DOHH2 (cell line): Measurements from ENCODE around the gene INPP4B.

Experiments used
- H3F3A ChIP-seq: fragments of 200-600 bp; sonication (generic), shearing (Covaris generic); 2 replicates; pipeline ENCODE4 v1.6.0; 2016; ENCODE audit warnings: antibody characterized with exemption, mild to moderate bottlenecking; ENCODE audit not compliant: control insufficient read depth, insufficient read depth
- H3K27ac ChIP-seq: fragments of 200-600 bp; sonication (generic); 2 replicates; pipeline ENCODE4 v1.5.1; 2014; ENCODE audit warnings: low read depth, mild to moderate bottlenecking, low read length, moderate library complexity
- H3K27me3 ChIP-seq: fragments of 200-600 bp; sonication (generic); 2 replicates; pipeline ENCODE4 v1.6.1; 2014; ENCODE audit warnings: mild to moderate bottlenecking, low read length, mixed read lengths; ENCODE audit not compliant: control insufficient read depth
- H3K36me3 ChIP-seq: fragments of 200-600 bp; sonication (generic); 2 replicates; pipeline ENCODE4 v1.6.1; 2014; ENCODE audit warnings: mild to moderate bottlenecking, low read length, moderate library complexity, mixed read lengths; ENCODE audit not compliant: control insufficient read depth
- H3K4me1 ChIP-seq: fragments of 200-600 bp; sonication (generic); 2 replicates; pipeline ENCODE4 v1.6.1; 2014; ENCODE audit warnings: mild to moderate bottlenecking, low read length, mixed read lengths; ENCODE audit not compliant: control insufficient read depth
- H3K4me2 ChIP-seq: fragments of 200-600 bp; sonication (generic); 2 replicates; pipeline ENCODE4 v1.6.0; 2014; ENCODE audit warnings: mild to moderate bottlenecking, low read length, moderate library complexity
- H3K4me3 ChIP-seq: fragments of 200-600 bp; sonication (generic); 2 replicates; pipeline ENCODE4 v1.5.1; 2014; ENCODE audit warnings: mild to moderate bottlenecking, low read length, mixed read lengths
- H3K79me2 ChIP-seq: fragments of 200-600 bp; sonication (generic); 2 replicates; pipeline ENCODE4 v1.6.1; 2014; ENCODE audit warnings: mild to moderate bottlenecking, low read length, mixed read lengths; ENCODE audit not compliant: control insufficient read depth
- H3K9me2 ChIP-seq: fragments of 200-600 bp; sonication (generic); replicated peaks from 2 replicates; pipeline ENCODE4 v1.6.1; 2014; ENCODE audit warnings: mild to moderate bottlenecking, low read length, mixed read lengths; ENCODE audit not compliant: control insufficient read depth
- H3K9me3 ChIP-seq: fragments of 200-600 bp; sonication (generic); 2 replicates; pipeline ENCODE4 v1.6.1; 2014; ENCODE audit warnings: antibody characterized with exemption, low read length, mixed read lengths; ENCODE audit not compliant: control insufficient read depth, insufficient read depth
- H4K20me1 ChIP-seq: fragments of 200-600 bp; sonication (generic); 2 replicates; pipeline ENCODE4 v1.6.0; 2014; ENCODE audit warnings: low read depth, mild to moderate bottlenecking, antibody characterized with exemption, low read length, moderate library complexity; ENCODE audit not compliant: control insufficient read depth, insufficient read depth
- CTCF ChIP-seq: fragments of 200-600 bp; sonication (generic); IDR thresholded peaks from one replicate; pipeline ENCODE4 v1.5.1; 2014; ENCODE audit warnings: antibody characterized with exemption, mild to moderate bottlenecking, low read depth, low read length; ENCODE audit not compliant: poor library complexity, severe bottlenecking
- EZH2phosphoT487 ChIP-seq: fragments of 200-600 bp; sonication (generic); IDR thresholded peaks from 2 replicates; pipeline ENCODE4 v1.6.1; 2017; ENCODE audit warnings: borderline replicate concordance, mild to moderate bottlenecking, antibody characterized with exemption, low read length, moderate library complexity, mixed read lengths

Gene INPP4B

DNA sequence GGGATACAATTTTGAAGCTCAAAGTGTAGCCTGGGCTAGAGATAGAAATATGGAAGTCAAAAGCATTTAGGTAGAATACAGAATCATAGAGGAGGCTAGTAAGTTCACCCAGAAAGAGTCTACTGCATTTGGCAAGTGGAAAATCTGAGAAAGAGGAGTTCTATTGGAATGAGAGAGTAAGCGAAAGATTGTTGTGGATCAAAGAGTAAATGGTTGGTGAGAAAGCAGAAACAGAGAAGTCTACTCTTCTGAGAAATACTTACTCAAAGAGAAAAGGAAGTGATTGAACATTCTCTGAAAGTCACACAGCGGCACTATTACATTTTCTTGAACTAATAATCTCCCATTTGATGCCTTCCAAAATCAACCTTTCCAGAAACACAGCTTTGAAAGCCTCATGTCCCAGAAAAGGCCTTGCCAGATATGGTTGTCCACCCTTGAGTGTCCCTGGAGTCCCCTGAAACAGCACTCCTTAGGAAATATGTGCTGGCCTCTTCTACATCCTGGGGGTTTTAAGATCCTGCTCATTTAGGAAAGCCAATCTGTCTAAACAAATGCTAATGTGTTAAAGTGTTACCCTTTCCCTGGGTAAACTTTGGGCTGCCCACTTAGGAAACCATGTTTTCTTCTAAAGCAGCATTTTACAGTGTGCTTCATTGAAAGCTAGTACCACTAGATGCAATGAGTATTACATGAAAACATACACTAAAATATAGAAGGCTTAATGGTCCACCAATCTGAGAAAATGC lies 132.6 kb downstream of the INPP4B start:
- Histone ChIP-seq H3K36me3 (no peaks in the 10 kb centered on the region), H3K79me2 (no peaks in the 10 kb centered on the region), H3F3A (no peaks in the 10 kb centered on the region), H3K4me3 (no peak overlapping the region), H3K4me2 (no peak overlapping the region), H3K9me3 (no peaks in the 10 kb centered on the region), H3K27me3 (no peaks in the 10 kb centered on the region), H3K4me1 (no peaks in the 10 kb centered on the region), H3K9me2 (no peaks in the 10 kb centered on the region), H3K27ac (no peak overlapping the region), H4K20me1 (no peaks in the 10 kb centered on the region)
- TF ChIP-seq EZH2phosphoT487: no peak
- no peak for TF ChIP-seq CTCF

- Histone ChIP-seq H3K27ac (no peak overlapping the region), H3K27me3 (no peaks in the 10 kb centered on the region), H3K9me3 (no peaks in the 10 kb centered on the region), H3K79me2 (no peaks in the 10 kb centered on the region), H3K4me2 (no peak overlapping the region), H3K4me1 (no peaks in the 10 kb centered on the region; the same call in 1 of the 2 replicates), H3K4me3 (no peak overlapping the region), H3K9me2 (no peaks in the 10 kb centered on the region; the same call in 1 of the 2 replicates), H4K20me1 (no peaks in the 10 kb centered on the region), H3K36me3 (no peaks in the 10 kb centered on the region), H3F3A (no peaks in the 10 kb centered on the region)
- TF ChIP-seq EZH2phosphoT487 (no peak), CTCF (no peak)
Observed at GRCh38 chr4:142708231-142708630, 137.9 kb downstream of the INPP4B start.

DNA sequence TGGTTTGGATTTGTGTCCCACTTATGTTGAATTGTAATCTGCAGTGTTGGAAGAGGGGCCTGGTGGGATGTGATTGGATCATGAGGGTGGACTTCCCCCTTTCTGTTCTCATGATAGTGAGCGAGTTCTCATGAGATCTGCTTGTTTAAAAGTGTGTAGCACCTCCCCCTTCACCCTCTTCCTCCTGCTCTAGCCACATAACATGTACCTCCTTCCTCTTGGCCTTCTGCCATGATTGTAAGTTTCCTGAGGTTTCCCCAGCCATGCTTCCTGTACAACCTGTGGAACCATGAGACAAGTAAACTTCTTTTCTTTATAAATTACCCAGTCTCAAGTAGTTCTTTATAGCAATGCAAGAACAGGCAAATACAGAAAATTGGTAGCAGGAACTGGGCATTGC lies 138.7 kb downstream of the INPP4B start:
- H3K4me3 ChIP-seq: no peak overlapping the region
- H4K20me1 ChIP-seq: no peaks in the 10 kb centered on the region
- H3K9me2 ChIP-seq: no peaks in the 10 kb centered on the region; the same call in 1 of the 2 replicates
- H3K4me1 ChIP-seq: no peaks in the 10 kb centered on the region; the same call in 1 of the 2 replicates
- H3F3A ChIP-seq: no peaks in the 10 kb centered on the region
- no peaks in the 10 kb centered on the region for H3K9me3 ChIP-seq
- no peaks in the 10 kb centered on the region for H3K79me2 ChIP-seq
- no peaks in the 10 kb centered on the region for H3K36me3 ChIP-seq
- no peak overlapping the region for H3K27ac ChIP-seq
- H3K27me3 ChIP-seq: no peaks in the 10 kb centered on the region
- H3K4me2 ChIP-seq: no peak overlapping the region
- TF ChIP-seq EZH2phosphoT487 (no peak), CTCF (no peak)
